Spinal cord (tissue), 10 donors: ENCODE results near the gene HACD2. TPM values are rescaled to one million over a fixed set of nuclear protein-coding genes. Genes with fewer than 3 reads are reported as not detected.

Experiments used
- DNase-seq, 6 donors: peaks; one replicate each; pipeline versions ENCODE4 v3.0.0 to v3.0.0-alpha.2; 2013 to 2015; ENCODE audit warnings: low spot score in 6 of 6, low read depth in 4 of 6
- H3K27ac ChIP-seq: one replicate; pipeline ENCODE4 v1.5.1; 2013; ENCODE audit warnings: low read depth, low read length, control low read depth
- H3K27me3 ChIP-seq: one replicate; pipeline ENCODE4 v1.6.1; 2013; ENCODE audit warnings: low read length; ENCODE audit not compliant: control insufficient read depth, insufficient read depth
- H3K36me3 ChIP-seq: one replicate; pipeline ENCODE4 v1.6.1; 2013; ENCODE audit warnings: low read length; ENCODE audit not compliant: control insufficient read depth, insufficient read depth
- H3K4me1 ChIP-seq: one replicate; pipeline ENCODE4 v1.6.1; 2013; ENCODE audit warnings: low read length; ENCODE audit not compliant: control insufficient read depth, insufficient read depth
- H3K4me3 ChIP-seq: one replicate; pipeline ENCODE4 v1.5.1; 2013; ENCODE audit warnings: low read depth, low read length, control low read depth
- H3K9me3 ChIP-seq: one replicate; pipeline ENCODE4 v1.6.1; 2013; ENCODE audit warnings: low read length; ENCODE audit not compliant: control insufficient read depth, insufficient read depth
- WGBS: methylation state at CpG from one replicate; pipeline ENCODE4 v1.1.5; 2013; ENCODE audit warnings: missing lambda C conversion rate; ENCODE audit not compliant: insufficient coverage; 5-methylcytosine and 5-hydroxymethylcytosine counted together
- polyA plus RNA-seq, 2 donors: library from polyadenylated mRNA; unstranded; fragments of 120-200 nt; gene quantifications; one replicate each; pipeline ENCODE4 v1.2.1, GENCODE V29; 2013; ENCODE audit not compliant: insufficient read length in 2 of 2
- total RNA-seq, 2 donors: library from RNA; depleted of rRNA in 1 of 2; stranded (reverse); fragments of 120-200 nt in 1 of 2; fragments of >200 nt in 1 of 2; gene quantifications; one replicate each; pipeline versions ENCODE4 v1.2.3 to v1.2.4, GENCODE V29; 2013 to 2014
- donor health status: healthy.

The HACD2 gene
- total and polyA plus RNA-seq, 4 donors = 22.9 to 56.2 (median 33.5) TPM

GRCh38 chr3:123522320-123523022 lies 62.4 kb downstream of the HACD2 start:
- no peaks in the 10 kb centered on the region for H3K4me1 ChIP-seq
- H3K4me3 ChIP-seq = no peak overlapping the region
- H3K36me3 ChIP-seq = peaks cover 4% of the 10 kb centered on the region
- no peaks in the 10 kb centered on the region for H3K27me3 ChIP-seq
- peak in 1 of 6 donors; percentile 65 for DNase-seq
- H3K9me3 ChIP-seq = no peaks in the 10 kb centered on the region
- WGBS = 76% methylated on average over 2 of the region's 4 CpGs
- no peak overlapping the region for H3K27ac ChIP-seq

DNA sequence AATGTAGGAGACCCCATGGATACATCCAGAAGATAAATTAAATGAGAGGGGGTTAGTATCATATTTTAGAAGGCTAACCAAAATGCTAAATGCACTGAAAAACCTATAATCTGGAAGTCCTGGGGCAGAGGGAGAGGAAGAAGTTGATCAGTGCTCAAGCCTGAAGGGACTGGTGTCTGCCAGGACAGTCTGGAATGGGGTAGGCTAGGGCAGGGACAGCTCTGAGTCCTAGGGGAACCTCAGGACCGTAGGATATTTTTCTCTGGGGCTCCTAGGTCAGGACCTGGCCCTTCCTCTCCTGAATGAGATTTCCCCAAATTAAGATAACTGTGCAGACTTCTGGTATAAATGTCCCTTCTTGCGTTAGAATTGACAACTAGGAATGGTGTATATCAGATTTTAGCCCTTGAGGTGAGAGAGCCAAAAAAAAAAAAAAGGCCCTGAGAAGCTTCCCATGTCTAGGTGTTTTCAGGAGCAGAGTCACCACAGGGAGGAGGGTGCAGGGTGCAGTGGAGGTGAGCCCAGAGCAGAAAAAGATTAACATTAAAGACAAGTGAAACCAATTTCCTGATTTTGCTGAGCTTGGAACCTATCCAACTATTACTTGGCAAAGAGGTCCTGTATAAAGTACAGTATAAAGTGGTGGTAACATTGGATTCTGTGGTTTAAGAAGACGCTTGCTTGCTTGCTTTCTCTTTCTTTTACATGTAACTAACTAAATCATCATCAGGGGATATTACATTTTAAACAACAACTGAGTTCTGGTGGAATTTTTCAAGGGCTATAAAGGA lies 63.5 kb downstream of the HACD2 start:
- H3K27me3 ChIP-seq = no peaks in the 10 kb centered on the region
- peaks cover 4% of the 10 kb centered on the region for H3K36me3 ChIP-seq
- no peak overlapping the region for H3K4me3 ChIP-seq
- DNase-seq = peak in 2 of 6 donors; percentile 30 to 32
- H3K27ac ChIP-seq = no peak overlapping the region
- no peaks in the 10 kb centered on the region for H3K9me3 ChIP-seq
- H3K4me1 ChIP-seq = no peaks in the 10 kb centered on the region
- 79% methylated on average over 2 of the region's 3 CpGs for WGBS

- no peak overlapping the region for H3K27ac ChIP-seq
- no peak for DNase-seq
Measured at GRCh38 chr3:123520656-123521055, 64.2 kb downstream of the HACD2 start.

GRCh38 chr3:123518892-123519485 lies 65.9 kb downstream of the HACD2 start:
- Histone ChIP-seq H3K36me3 (peaks cover 4% of the 10 kb centered on the region), H3K27me3 (no peaks in the 10 kb centered on the region), H3K9me3 (no peaks in the 10 kb centered on the region), H3K4me1 (no peaks in the 10 kb centered on the region), H3K4me3 (no peak overlapping the region), H3K27ac (no peak overlapping the region)
- no peak for DNase-seq
- WGBS = no CpG with 5 or more reads among the region's 4 CpGs

More at GRCh38 chr3:123520656-123521055, 64.2 kb downstream of the HACD2 start:
- no peaks in the 10 kb centered on the region for H3K4me1 ChIP-seq
- H3K27me3 ChIP-seq = no peaks in the 10 kb centered on the region
- peaks cover 4% of the 10 kb centered on the region for H3K36me3 ChIP-seq
- H3K9me3 ChIP-seq = no peaks in the 10 kb centered on the region
- 86% methylated on average over 1 of the region's 2 CpGs for WGBS
- H3K4me3 ChIP-seq = no peak overlapping the region

- no peaks in the 10 kb centered on the region for H3K27me3 ChIP-seq
- no peaks in the 10 kb centered on the region for H3K9me3 ChIP-seq
- no peak for DNase-seq
- peaks cover 3% of the 10 kb centered on the region for H3K36me3 ChIP-seq
- no peak overlapping the region for H3K4me3 ChIP-seq
- WGBS = 93% methylated on average over 2 of the region's 3 CpGs
- H3K4me1 ChIP-seq = no peaks in the 10 kb centered on the region
- no peak overlapping the region for H3K27ac ChIP-seq
Measured at GRCh38 chr3:123511726-123512125, 73.1 kb downstream of the HACD2 start.

GRCh38 chr3:123511084-123511483 lies 73.8 kb downstream of the HACD2 start:
- Histone ChIP-seq H3K27ac (no peak overlapping the region), H3K27me3 (no peaks in the 10 kb centered on the region), H3K4me1 (no peaks in the 10 kb centered on the region), H3K4me3 (no peak overlapping the region), H3K36me3 (peaks cover 3% of the 10 kb centered on the region), H3K9me3 (no peaks in the 10 kb centered on the region)
- no peak for DNase-seq

DNA sequence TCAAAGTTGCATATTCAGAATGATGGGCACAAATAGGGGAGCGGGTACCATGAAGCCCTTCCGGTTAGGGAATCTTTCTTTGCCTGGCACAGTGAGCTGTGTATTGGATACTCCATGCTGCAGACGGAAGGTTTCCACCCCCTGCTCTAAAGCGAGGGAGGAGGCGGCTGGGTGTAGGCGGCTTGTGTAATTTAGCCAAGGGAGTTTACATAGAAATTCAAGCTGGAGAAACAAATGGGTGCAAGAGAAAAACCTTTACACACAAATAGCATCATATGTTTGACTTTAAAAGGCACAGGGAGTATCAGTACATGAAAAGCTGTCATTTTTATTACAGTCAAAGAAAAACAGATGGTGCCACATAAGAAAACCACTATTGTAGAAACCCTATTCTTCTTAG lies 76.7 kb downstream of the HACD2 start:
- Histone ChIP-seq H3K4me1 (no peaks in the 10 kb centered on the region), H3K36me3 (peaks cover 3% of the 10 kb centered on the region), H3K27ac (no peak overlapping the region), H3K27me3 (no peaks in the 10 kb centered on the region), H3K9me3 (no peaks in the 10 kb centered on the region), H3K4me3 (no peak overlapping the region)
- DNase-seq = peak in 1 of 6 donors; percentile 37
- 100% methylated on average over 2 of the region's 6 CpGs for WGBS

DNA sequence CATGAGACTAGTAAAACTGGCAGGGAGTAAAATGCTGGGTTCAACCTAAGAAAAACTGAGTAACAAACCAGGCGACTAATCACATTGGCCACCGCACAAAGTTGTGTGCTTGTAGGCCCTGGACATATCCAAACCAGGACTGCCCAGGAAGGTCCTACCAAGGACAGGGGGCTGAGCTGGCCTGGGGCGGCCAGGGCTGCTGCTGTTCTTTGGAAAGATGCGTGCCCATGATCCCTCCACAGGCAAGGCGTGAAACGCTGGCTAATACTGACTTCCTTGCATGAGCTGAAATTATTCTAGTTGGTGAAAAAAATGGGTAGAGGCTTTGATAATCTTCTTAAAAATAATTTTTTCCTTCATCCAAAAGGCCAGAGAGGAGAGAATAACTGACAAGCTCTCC lies 79.0 kb downstream of the HACD2 start:
- 82% methylated on average over 6 of the region's 6 CpGs for WGBS
- no peak overlapping the region for H3K4me3 ChIP-seq
- no peak overlapping the region for H3K27ac ChIP-seq
- no peaks in the 10 kb centered on the region for H3K4me1 ChIP-seq
- H3K27me3 ChIP-seq = no peaks in the 10 kb centered on the region
- H3K9me3 ChIP-seq = no peaks in the 10 kb centered on the region
- no peaks in the 10 kb centered on the region for H3K36me3 ChIP-seq
- no peak for DNase-seq

DNA sequence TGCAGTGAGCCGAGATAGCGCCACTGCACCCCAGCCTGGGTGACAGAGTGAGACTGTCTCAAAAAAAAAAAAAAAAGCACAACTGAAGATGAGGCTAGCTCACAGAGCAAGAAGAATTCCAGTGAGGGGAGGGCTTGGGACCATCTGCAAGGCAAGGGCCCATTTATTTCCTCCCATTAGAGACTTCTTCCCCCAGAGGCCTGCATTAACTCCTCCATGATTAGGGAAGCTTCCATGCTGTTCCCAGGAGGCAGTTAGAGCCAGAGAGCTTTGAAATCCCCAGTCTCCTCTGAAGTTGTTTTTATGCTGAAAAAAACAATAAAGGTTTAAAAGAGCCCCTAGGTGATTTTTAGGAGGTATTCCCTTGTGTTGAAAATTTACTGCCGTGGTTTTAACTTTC lies 81.7 kb downstream of the HACD2 start:
- Histone ChIP-seq H3K36me3 (no peaks in the 10 kb centered on the region), H3K4me1 (no peaks in the 10 kb centered on the region), H3K27ac (no peak overlapping the region), H3K4me3 (no peak overlapping the region), H3K27me3 (no peaks in the 10 kb centered on the region), H3K9me3 (no peaks in the 10 kb centered on the region)
- 72% methylated on average over 2 of the region's 3 CpGs for WGBS
- peak in 1 of 6 donors; percentile 76 for DNase-seq
